Measurements from ENCODE around the gene ILK. TPM values are rescaled to one million over a fixed set of nuclear protein-coding genes. Genes with fewer than 3 reads are reported as not detected.

The ILK gene
- total RNA-seq, 1 donor from 2014 or later = 141 TPM

GRCh38 chr11:6571434-6572008, 32.1 kb upstream of the ILK start:
- DNase-seq (ENCODE audit: low spot score) = no peak

DNA sequence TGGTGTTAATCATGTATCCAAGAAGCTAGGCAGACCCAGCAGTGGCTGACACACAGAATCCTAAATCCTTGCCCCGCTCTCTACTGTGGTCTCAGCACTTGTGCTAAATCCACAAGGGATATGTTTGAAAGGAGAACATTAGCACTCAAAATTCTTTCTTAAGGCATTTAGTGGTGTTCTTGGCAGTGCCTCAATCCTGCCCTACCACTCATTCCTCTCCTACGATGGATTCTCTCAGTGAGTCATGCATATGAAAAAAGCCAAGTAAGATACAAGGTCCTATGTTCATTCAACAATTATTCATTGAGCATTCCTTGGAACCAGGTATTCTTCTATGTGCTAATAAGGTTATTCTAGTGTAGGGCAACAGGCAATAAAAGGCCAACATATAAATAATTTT, 31.4 kb upstream of the ILK start:
- no peak for DNase-seq (ENCODE audit: low spot score)

DNA sequence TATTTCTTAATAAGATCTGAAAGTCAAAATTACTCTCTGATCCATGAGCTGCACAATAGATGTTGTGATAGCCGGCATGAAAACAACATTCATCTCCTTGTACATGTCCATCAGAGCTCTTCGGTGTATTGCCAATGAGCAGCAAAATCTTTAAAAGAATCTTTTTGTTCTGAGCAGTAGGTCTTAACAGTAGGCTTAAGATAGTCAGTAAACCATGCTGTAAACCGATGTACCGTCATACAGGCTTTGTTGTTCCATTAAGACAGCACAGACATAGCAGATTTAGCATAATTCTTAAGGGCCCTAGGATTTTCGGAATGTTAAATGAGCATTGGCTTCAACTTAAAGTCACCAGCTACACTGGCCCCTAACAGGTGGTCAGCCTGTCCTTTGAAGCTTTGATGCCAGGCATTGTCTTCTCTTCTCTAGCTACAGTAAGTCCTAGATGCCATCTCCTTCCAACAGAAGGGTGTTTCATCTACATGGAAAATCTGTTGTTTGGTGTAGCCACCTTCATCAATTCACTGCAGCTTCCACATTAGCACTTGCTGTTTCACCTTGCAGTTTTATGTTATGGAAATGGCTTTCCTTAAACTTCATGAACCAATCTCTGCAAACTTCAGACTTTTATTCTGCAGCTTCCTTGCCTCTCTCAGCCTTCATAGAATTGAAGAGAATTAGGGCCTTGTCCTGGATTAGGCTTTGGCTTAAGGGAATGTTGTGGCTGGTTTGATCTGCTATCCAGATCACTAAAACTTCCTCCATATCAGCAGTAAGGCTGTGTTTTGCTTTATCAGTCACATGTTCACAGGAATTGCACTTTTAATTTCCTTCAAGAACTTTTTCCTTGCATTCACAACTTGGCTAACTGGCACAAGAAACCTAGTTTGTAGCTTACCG, 28.5 kb upstream of the ILK start:
- no peak for DNase-seq (ENCODE audit: low spot score)

DNA sequence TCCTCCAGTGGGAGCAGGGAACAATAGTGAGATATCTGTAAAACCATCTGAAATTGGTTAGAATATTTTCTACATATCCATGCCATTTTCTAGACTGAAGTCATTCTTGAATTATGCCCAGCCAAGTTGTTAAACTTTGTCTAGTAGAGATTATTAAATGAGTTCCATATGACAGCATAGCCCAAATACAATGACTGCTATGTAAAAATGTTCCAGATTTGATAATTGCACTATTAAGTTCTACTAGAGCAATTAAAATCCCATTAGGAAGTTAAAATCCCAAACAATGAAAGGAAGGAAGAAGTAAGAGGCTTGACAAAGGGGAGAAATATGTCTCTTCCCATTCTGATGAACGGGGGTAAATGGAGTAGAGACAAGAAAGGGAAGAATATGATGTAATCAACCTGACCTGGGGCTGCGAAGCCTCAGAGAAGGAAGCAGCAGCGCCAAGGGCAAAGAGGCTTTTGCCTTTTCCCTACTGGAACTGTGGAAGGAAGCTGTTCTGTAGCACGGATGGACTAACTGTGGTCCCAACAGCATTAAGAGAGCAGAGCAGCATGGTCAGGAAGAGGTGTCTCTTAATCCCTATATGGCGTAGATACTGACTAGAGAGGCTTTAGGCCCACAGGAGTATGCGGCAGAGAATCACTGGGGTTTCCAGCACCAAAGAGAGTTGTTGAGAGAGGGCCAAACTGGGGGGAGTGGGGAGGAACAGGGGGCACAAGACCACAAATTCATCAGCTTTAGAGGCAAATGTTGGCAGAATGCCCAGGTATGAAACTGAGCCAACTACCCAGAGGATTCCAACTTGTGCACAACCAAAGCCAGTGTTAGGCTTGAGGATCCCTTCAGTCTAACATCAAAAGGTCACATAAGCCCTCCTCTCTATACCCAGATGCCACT, 26.9 kb upstream of the ILK start:
- no peak for DNase-seq (ENCODE audit: low spot score)

DNA sequence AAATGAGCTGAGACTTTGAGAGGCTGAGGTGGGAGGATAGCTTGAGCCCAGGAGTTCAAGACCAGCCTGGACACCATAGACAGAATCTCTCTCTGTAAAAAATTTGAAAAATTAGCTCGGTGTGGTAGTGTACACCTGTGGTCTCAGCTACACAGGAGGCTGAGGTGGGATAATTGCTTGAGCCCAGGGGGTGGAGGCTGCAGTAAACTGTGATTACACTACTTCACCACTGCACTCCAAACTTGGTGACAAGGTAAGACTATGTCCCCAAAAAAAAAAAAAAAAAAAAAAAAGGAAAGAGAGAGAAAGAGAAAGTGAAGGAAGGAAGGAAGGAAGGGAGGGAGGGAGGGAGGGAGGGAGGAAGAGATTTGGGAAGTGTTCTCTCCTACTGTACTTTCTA, 25.4 kb upstream of the ILK start:
- DNase-seq (ENCODE audit: low spot score) = no peak

- DNase-seq (ENCODE audit: low spot score) = no peak
These were observed 23.9 kb upstream of the ILK start for GRCh38 chr11:6579681-6580080.

DNA sequence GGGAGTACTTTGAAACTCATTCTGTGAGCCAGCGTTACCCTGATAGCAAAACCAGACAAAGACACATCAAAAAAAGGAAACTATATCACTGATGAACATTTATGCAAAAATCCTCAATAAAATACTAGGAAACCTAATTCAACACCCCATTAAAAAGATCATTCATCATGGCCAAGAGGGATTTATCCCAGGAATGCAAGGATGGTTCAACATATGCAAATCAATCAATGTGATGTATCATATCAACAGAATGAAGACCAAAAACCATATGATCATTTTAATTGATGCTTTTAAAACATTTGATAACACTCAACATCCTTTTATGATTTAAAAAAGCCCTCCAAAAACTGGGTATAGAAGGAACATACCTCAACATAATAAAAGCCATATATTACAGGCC, 20.0 kb upstream of the ILK start:
- no peak for DNase-seq (ENCODE audit: low spot score)

GRCh38 chr11:6584528-6584927, 19.0 kb upstream of the ILK start:
- DNase-seq (ENCODE audit: low spot score) = no peak

DNA sequence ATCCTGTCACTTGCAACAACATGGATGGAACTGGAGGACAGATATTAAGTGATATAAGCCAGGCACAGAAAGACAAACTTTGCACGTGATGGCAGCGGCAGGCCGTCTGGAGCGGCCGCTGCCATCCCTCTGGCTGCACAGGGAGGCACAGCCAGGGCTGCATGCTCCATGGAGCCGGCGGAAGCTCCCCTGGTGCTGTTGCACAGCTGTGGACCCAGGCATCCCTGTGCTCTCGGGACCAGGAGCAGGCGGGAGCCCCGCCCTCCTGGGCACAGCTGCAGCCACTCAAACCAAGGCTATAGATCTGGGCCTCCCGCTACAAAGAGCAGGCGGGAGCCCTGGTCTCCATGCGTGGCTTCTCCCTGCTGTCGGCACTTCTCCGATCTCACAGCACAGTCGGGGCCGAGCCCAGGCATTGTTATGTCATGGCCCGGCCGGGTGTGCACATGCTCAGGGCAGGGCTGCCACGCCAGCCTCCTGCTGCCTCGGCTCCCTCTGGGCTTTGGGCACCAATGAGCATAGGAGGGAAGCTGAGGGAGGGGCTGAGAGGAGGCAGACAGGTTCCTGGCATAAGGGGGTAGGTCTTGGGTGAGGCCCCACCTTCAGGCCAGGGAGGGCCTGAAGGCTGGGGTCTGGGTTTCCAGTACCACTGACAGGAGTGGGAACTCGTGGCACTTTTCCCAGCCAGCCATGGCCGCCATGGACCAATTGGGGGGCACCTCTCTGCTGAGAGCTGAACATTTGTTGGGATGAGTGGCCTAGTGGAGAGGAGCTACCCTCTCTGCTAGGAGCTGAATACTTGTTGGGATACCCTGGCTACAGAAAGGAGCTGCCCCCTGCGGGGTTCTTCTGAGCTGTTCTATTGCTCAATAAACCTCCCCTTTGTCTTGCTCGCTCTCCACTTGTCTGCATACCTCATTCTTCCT, 16.9 kb upstream of the ILK start:
- no peak for DNase-seq (ENCODE audit: low spot score)

DNA sequence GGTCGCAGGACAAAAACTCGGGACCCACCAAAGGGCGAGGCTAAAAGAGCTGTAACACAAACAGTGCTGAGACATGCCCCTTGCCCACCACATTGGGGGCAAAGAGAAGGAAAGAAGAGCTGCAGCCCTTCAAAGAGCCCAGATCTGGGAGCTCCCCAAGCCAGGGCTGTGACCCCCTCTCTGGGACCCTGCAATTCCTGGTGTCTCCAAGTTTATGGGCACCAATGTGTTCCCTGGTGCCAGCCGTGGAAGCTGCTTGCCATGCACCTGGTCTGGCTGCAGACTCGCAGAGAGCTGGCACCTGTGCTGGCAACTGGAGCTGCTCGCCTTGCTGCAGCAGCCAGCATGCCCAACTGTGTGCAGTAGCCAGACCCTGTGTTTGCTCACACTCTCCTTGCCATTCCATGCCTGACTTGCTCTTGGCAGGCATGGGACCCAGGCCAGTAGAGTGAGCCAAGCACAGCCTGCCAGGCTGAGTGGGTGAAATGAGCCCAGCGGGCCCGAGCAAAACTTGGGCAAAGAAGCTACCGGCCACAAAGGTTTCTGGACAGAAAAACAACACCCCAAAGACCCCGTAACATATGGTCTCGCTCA, 16.1 kb upstream of the ILK start:
- no peak for DNase-seq (ENCODE audit: low spot score)

GRCh38 chr11:6588018-6588417, 15.6 kb upstream of the ILK start:
- DNase-seq (ENCODE audit: low spot score) = no peak

- no peak for DNase-seq (ENCODE audit: low spot score)
These were observed 9.3 kb upstream of the ILK start for GRCh38 chr11:6594142-6594768.

GRCh38 chr11:6596239-6596877, 7.2 kb upstream of the ILK start:
- no peak for DNase-seq (ENCODE audit: low spot score)

- DNase-seq (ENCODE audit: low spot score) = no peak
These were observed 5.0 kb upstream of the ILK start for GRCh38 chr11:6598555-6598954.

- no peak for DNase-seq (ENCODE audit: low spot score)
These were observed 4.1 kb upstream of the ILK start for GRCh38 chr11:6599449-6599848.

GRCh38 chr11:6599881-6600390, 3.6 kb upstream of the ILK start:
- DNase-seq (ENCODE audit: low spot score) = no peak

GRCh38 chr11:6601041-6601461, 2.5 kb upstream of the ILK start:
- no peak for DNase-seq (ENCODE audit: low spot score)

DNA sequence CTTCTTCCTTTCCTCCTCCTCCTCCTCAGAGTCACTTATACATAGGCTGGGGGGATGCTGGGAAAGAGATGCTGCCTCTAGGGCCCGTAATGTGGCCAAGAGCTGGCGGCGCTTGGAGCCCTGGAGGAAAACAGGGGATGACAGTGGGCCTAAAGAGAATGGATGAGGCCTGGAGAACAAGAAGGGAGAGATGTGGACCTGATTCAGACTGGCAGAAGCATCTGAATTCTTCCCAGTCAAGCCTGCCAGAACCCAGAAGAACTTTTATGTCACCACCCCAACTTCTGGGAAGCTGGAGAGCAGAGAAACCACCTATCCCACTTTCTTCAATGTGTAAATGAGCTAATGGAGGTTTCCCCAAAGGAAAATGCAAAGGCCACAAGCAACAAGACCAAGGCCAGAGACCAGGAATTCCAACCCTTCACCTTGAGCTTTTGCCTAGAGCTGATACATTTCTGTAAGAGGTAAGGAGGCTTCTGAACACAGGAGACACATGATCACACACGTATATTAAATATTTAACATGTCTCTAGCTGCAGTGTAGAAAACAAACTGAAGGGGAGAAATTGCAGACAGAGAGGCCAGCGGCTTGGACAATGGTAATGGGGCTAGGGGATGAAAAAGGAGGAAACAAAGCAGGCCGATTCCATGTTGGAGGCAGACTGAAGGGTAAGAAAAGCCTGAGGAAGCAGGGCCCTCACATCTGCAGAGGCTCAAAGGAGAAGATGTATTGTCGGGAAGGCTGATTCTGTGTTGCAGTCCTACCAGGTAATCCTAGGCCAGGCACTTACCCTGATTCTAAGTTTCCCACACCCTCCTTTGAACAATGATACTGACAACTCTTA, 1.3 kb upstream of the ILK start:
- DNase-seq (ENCODE audit: low spot score) = no peak
